MM.1S (cell line): ENCODE results near the gene UNC5CL.
A peak's percentile ranks its signal among the peaks of the same experiment; 100 is the strongest.

Experiments used
- DNase-seq: peaks from one replicate; pipeline ENCODE4 v3.0.0-alpha.2; 2015
- H2AFZ ChIP-seq: fragments of 300-600 bp; sonication (generic); 2 replicates; pipeline ENCODE4 v1.6.0; 2016; ENCODE audit warnings: antibody characterized with exemption, low read length
- H3F3A ChIP-seq: fragments of 300-600 bp; sonication (generic); 2 replicates; pipeline ENCODE4 v1.6.1; 2016; ENCODE audit warnings: mild to moderate bottlenecking, antibody characterized with exemption, low read length, moderate library complexity, mixed read lengths; ENCODE audit not compliant: insufficient read depth
- H3K27ac ChIP-seq: fragments of 300-600 bp; sonication (generic); 2 replicates; pipeline ENCODE4 v1.5.1; 2016; ENCODE audit warnings: mild to moderate bottlenecking, low read length
- H3K27me3 ChIP-seq: fragments of 300-600 bp; sonication (generic); replicated peaks from 2 replicates; pipeline ENCODE4 v1.6.0; 2016; ENCODE audit warnings: low read length; ENCODE audit not compliant: insufficient read depth
- H3K36me3 ChIP-seq: fragments of 300-600 bp; sonication (generic); replicated peaks from 2 replicates; pipeline ENCODE4 v1.6.1; 2016; ENCODE audit warnings: mild to moderate bottlenecking, low read length, mixed read lengths; ENCODE audit not compliant: insufficient read depth
- H3K4me1 ChIP-seq: fragments of 300-600 bp; sonication (generic); 2 replicates; pipeline ENCODE4 v1.6.1; 2016; ENCODE audit warnings: low read length, mixed read lengths
- H3K4me2 ChIP-seq: fragments of 300-600 bp; sonication (generic); 2 replicates; pipeline ENCODE4 v1.6.0; 2016; ENCODE audit warnings: low read depth, low read length
- H3K4me3 ChIP-seq: fragments of 300-600 bp; sonication (generic); 2 replicates; pipeline ENCODE4 v1.5.1; 2016; ENCODE audit warnings: low read length, mixed read lengths
- H3K79me2 ChIP-seq: fragments of 300-600 bp; sonication (generic); 2 replicates; pipeline ENCODE4 v1.6.1; 2016; ENCODE audit warnings: mixed run types, low read length, mixed read lengths
- H3K9ac ChIP-seq: fragments of 300-600 bp; sonication (generic); 2 replicates; pipeline ENCODE4 v1.6.1; 2016; ENCODE audit warnings: low read length, mixed read lengths
- H3K9me2 ChIP-seq: fragments of 300-600 bp; sonication (generic); replicated peaks from 2 replicates; pipeline ENCODE4 v1.6.1; 2016; ENCODE audit warnings: mild to moderate bottlenecking, low read length, mixed read lengths; ENCODE audit not compliant: insufficient read depth
- H3K9me3 ChIP-seq: fragments of 300-600 bp; sonication (generic); replicated peaks from 2 replicates; pipeline ENCODE4 v1.6.1; 2016; ENCODE audit warnings: mild to moderate bottlenecking, low read length, mixed read lengths; ENCODE audit not compliant: insufficient read depth
- H4K20me1 ChIP-seq: fragments of 300-600 bp; sonication (generic); 2 replicates; pipeline ENCODE4 v1.6.1; 2016; ENCODE audit warnings: mild to moderate bottlenecking, low read length, moderate library complexity, mixed read lengths; ENCODE audit not compliant: insufficient read depth
- EZH2 ChIP-seq: fragments of 300-600 bp; sonication (generic); optimal IDR thresholded peaks from 2 replicates; pipeline ENCODE3; 2017; ENCODE audit warnings: low read depth, mild to moderate bottlenecking, antibody characterized with exemption, low read length, mixed read lengths
- EZH2phosphoT487 ChIP-seq: fragments of 300-600 bp; sonication (generic); IDR thresholded peaks from 2 replicates; pipeline ENCODE4 v1.6.1; 2018; ENCODE audit warnings: antibody characterized with exemption, low read length
- TF ChIP-seq, protein P1 (sequence below): fragments of 300-600 bp; sonication (generic); IDR thresholded peaks from 2 replicates; pipeline ENCODE4 v1.5.1; 2016; ENCODE audit warnings: antibody characterized with exemption, low read length, mixed read lengths

Gene UNC5CL

DNA sequence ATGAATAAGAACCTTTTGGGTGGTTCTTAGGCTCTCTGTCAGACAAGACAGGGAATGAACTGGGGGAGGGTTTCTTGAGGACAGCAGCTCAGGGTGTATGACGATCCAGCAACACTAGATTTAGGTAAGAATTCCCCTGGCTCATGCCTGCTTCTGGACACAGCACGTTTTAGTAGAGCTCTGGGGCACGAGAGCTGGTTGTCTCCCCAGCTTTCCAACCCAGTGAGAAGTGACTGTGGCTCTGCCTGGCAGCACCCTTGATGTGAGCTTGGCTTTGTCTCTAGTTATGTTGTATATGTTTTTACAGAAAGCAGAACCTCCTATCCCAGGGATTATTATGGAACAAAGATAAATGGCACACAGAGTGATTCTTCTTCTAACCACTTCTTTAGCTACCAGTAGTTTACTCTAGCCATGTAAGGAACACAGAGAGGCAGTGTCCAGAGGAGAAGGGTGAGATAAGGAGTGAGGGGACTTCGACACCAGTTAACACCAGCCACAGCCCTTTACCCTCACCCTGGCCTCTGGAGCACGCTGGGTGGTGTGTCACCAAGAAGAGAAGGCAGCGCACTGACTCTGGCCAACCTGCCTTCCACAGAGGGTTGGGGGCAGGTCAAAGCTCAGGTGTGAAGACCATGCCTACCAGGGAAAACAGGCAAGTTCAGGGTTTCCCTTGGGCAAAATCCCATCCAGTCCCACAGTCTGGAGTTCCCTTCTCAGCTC, 17.9 kb upstream of the UNC5CL start:
- Histone ChIP-seq H3K36me3 (no peaks in the 10 kb centered on the region), H3K4me3 (no peak overlapping the region), H3K9me3 (no peaks in the 10 kb centered on the region), H3K4me1 (peaks cover 21% of the 10 kb centered on the region), H3K9ac (no peak overlapping the region), H2AFZ (no peak overlapping the region), H3K27ac (no peak overlapping the region), H3K79me2 (no peaks in the 10 kb centered on the region), H3F3A (no peaks in the 10 kb centered on the region), H3K4me2 (no peak overlapping the region), H3K9me2 (no peaks in the 10 kb centered on the region), H3K27me3 (no peaks in the 10 kb centered on the region), H4K20me1 (no peaks in the 10 kb centered on the region)
- no peak for DNase-seq
- TF ChIP-seq EZH2 (no peak), EZH2phosphoT487 (no peak)

DNA sequence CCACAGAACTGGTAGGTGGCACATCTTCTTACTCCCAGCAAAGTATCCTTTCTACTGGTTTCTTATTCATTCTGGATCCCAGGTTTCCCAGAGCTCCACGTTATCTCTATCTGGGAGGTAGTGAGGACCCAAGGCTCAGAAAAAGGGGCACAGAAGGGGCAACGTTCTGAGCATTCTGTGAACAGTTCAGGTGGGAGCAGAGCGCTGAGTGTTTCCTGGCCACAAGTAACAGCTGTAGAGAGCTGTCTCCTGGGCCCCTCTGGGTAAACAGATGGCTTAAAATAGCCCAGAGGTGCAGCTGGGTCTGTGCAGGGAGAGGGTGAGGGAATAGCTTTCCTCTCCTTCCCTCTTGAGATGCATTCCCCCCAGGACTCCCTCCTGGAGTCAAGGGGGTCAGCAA, 16.1 kb upstream of the UNC5CL start:
- peak overlapping the region; percentile 18; the same call in 1 of the 2 replicates for H3K27ac ChIP-seq
- no peaks in the 10 kb centered on the region for H4K20me1 ChIP-seq
- H3K4me1 ChIP-seq = peaks cover 22% of the 10 kb centered on the region
- DNase-seq = peak; percentile 25
- H3K9me2 ChIP-seq = no peaks in the 10 kb centered on the region
- H3F3A ChIP-seq = no peaks in the 10 kb centered on the region
- no peaks in the 10 kb centered on the region for H3K9me3 ChIP-seq
- H3K4me2 ChIP-seq = peak overlapping the region; percentile 64
- H3K36me3 ChIP-seq = no peaks in the 10 kb centered on the region
- no peaks in the 10 kb centered on the region for H3K27me3 ChIP-seq
- H2AFZ ChIP-seq = no peak overlapping the region
- no peaks in the 10 kb centered on the region for H3K79me2 ChIP-seq
- TF ChIP-seq EZH2phosphoT487 = no peak
- TF ChIP-seq EZH2 = no peak
- TF ChIP-seq, protein P1, sequence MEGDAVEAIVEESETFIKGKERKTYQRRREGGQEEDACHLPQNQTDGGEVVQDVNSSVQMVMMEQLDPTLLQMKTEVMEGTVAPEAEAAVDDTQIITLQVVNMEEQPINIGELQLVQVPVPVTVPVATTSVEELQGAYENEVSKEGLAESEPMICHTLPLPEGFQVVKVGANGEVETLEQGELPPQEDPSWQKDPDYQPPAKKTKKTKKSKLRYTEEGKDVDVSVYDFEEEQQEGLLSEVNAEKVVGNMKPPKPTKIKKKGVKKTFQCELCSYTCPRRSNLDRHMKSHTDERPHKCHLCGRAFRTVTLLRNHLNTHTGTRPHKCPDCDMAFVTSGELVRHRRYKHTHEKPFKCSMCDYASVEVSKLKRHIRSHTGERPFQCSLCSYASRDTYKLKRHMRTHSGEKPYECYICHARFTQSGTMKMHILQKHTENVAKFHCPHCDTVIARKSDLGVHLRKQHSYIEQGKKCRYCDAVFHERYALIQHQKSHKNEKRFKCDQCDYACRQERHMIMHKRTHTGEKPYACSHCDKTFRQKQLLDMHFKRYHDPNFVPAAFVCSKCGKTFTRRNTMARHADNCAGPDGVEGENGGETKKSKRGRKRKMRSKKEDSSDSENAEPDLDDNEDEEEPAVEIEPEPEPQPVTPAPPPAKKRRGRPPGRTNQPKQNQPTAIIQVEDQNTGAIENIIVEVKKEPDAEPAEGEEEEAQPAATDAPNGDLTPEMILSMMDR = no peak
- no peak overlapping the region for H3K4me3 ChIP-seq
- H3K9ac ChIP-seq = no peak overlapping the region

DNA sequence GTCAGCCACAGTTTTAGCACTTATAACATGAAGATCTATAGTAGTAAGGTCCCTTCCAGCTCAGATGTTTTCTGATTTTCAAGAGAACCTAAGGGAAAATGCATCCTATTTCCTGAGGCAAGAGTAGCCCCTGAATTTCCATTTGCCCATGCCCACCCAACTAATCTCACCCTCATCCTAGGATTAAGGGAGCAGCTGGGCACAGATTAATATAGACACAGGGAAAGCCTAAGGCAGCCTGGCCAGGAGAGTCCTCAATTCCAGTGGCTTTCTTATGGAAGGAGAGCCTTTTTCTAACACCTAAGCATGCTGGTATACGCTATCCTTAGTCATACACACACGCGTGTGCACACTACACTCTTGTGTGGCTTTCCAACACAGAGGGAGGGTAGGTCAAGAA, 15.5 kb upstream of the UNC5CL start:
- H3K4me2 ChIP-seq = peak overlapping the region; percentile 64
- H3K9me3 ChIP-seq = no peaks in the 10 kb centered on the region
- no peaks in the 10 kb centered on the region for H4K20me1 ChIP-seq
- no peak for TF ChIP-seq EZH2phosphoT487
- TF ChIP-seq EZH2 = no peak
- TF ChIP-seq, protein P1 = no peak
- no peak overlapping the region for H3K4me3 ChIP-seq
- H3K27me3 ChIP-seq = no peaks in the 10 kb centered on the region
- DNase-seq = no peak
- no peak overlapping the region for H3K9ac ChIP-seq
- no peaks in the 10 kb centered on the region for H3K36me3 ChIP-seq
- H2AFZ ChIP-seq = no peak overlapping the region
- H3K4me1 ChIP-seq = peaks cover 22% of the 10 kb centered on the region
- no peak overlapping the region for H3K27ac ChIP-seq
- no peaks in the 10 kb centered on the region for H3K9me2 ChIP-seq
- H3K79me2 ChIP-seq = no peaks in the 10 kb centered on the region
- H3F3A ChIP-seq = no peaks in the 10 kb centered on the region

GRCh38 chr6:41053041-41053440, 14.0 kb upstream of the UNC5CL start, which contains the start of gene APOBEC2:
Gene APOBEC2, plus strand, starts transcription at chr6:41053202. Its CDS starts 146 bp downstream, at chr6:41053348.
- H2AFZ ChIP-seq = no peak within 1 kb of the TSS

More at GRCh38 chr6:41053041-41053440, 14.0 kb upstream of the UNC5CL start, which contains the start of gene APOBEC2:
- TF ChIP-seq EZH2 = no peak
- Histone ChIP-seq H3K9me3 (no peaks in the 10 kb centered on the region), H3K27ac (no peak within 1 kb of the TSS), H3K9me2 (no peaks in the 10 kb centered on the region), H3K36me3 (no peaks in the 10 kb centered on the region), H3K4me2 (no peak within 1 kb of the TSS), H3K79me2 (no peaks in the 10 kb centered on the region), H3K27me3 (no peaks in the 10 kb centered on the region), H3K4me3 (no peak within 1 kb of the TSS), H3F3A (no peaks in the 10 kb centered on the region), H4K20me1 (no peaks in the 10 kb centered on the region), H3K4me1 (peaks cover 22% of the 10 kb centered on the region), H3K9ac (no peak within 1 kb of the TSS)
- DNase-seq = no peak
